ENCODE results near the gene TOM1L1.

TOM1L1 gene

DNA sequence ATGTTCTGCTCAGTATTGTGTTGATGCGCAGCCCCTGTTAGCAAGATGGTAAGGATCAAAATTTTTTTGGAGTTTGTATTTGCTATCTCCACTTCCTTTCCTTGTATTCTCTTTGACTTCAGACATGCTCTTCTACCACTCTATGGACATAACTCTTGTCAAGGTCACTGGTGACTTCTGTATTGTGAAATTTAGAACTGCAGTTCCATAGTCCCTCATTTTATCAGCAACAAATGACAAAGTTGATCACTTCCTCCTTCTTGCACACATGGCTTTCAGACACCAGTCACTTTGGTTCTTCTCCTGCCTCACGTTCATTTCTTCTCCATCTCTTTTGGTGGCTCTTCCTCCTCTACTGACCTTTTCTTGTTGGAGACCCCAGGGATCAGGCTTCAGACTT lies 46.7 kb downstream of the TOM1L1 start:
- H3K36me3 ChIP-seq (ENCODE audit: control insufficient read depth in 2 of 2, insufficient read depth in 1 of 2, low read length in 2 of 2) = peaks cover 22 to 56% of the 10 kb centered on the region in 2 experiments

GRCh38 chr17:54948380-54948779 lies 47.7 kb downstream of the TOM1L1 start:
- ChIA-PET POLR2A (no interaction called here), CTCF (no interaction called here)
- Histone ChIP-seq H3K4me1 (ENCODE audit: control insufficient read depth, insufficient read depth, low read length) (no peaks in the 10 kb centered on the region), H3K36me3 (ENCODE audit: control insufficient read depth in 2 of 2, insufficient read depth in 1 of 2, low read length in 2 of 2) (peaks cover 21 to 66% of the 10 kb centered on the region in 2 experiments), H3K27ac (ENCODE audit: extremely low read depth, low read depth, low read length) (no peak overlapping the region), H3K9me3 (ENCODE audit: control insufficient read depth, insufficient read depth, low read depth, low read length) (no peaks in the 10 kb centered on the region), H3K4me3 (ENCODE audit: low read depth, low read length) (no peak overlapping the region)
- TF ChIP-seq, protein P1, sequence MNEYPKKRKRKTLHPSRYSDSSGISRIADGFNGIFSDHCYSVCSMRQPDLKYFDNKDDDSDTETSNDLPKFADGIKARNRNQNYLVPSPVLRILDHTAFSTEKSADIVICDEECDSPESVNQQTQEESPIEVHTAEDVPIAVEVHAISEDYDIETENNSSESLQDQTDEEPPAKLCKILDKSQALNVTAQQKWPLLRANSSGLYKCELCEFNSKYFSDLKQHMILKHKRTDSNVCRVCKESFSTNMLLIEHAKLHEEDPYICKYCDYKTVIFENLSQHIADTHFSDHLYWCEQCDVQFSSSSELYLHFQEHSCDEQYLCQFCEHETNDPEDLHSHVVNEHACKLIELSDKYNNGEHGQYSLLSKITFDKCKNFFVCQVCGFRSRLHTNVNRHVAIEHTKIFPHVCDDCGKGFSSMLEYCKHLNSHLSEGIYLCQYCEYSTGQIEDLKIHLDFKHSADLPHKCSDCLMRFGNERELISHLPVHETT (tag by site-specific recombination; IDR thresholded peaks at IDR 0.05) = no peak
- no peak for TF ChIP-seq SCRT1 (tag by site-specific recombination; IDR thresholded peaks at IDR 0.05; ENCODE audit: borderline replicate concordance)
- no peak for TF ChIP-seq ZNF488 (tag by site-specific recombination; IDR thresholded peaks at IDR 0.05)
- no peak for TF ChIP-seq ZNF211 (tag by site-specific recombination; IDR thresholded peaks at IDR 0.05; ENCODE audit: low read depth)
- TF ChIP-seq ZNF155 (tag by site-specific recombination; IDR thresholded peaks at IDR 0.05) = no peak
- no peak for TF ChIP-seq ZNF391 (tag by site-specific recombination; IDR thresholded peaks at IDR 0.05; ENCODE audit: borderline replicate concordance, low read depth)
- TF ChIP-seq PRDM2 (tag by site-specific recombination; IDR thresholded peaks at IDR 0.05; ENCODE audit: borderline replicate concordance) = no peak
- no peak for TF ChIP-seq ZNF140 (tag by site-specific recombination; IDR thresholded peaks at IDR 0.05)
- no peak for TF ChIP-seq ZNF16 (tag by site-specific recombination; IDR thresholded peaks at IDR 0.05; ENCODE audit: low read depth)
- no peak for TF ChIP-seq ZNF426 (tag by site-specific recombination; IDR thresholded peaks at IDR 0.05)
- TF ChIP-seq ZNF184 (tag by site-specific recombination; IDR thresholded peaks at IDR 0.05) = no peak
- TF ChIP-seq, protein P2, sequence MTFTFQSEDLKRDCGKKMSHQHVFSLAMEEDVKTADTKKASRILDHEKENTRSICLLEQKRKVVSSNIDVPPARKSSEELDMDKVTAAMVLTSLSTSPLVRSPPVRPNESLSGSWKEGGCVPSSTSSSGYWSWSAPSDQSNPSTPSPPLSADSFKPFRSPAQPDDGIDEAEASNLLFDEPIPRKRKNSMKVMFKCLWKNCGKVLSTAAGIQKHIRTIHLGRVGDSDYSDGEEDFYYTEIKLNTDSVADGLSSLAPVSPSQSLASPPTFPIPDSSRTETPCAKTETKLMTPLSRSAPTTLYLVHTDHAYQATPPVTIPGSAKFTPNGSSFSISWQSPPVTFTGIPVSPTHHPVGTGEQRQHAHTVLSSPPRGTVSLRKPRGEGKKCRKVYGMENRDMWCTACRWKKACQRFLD (tag by site-specific recombination; IDR thresholded peaks at IDR 0.05) = no peak
- TF ChIP-seq, protein P3, sequence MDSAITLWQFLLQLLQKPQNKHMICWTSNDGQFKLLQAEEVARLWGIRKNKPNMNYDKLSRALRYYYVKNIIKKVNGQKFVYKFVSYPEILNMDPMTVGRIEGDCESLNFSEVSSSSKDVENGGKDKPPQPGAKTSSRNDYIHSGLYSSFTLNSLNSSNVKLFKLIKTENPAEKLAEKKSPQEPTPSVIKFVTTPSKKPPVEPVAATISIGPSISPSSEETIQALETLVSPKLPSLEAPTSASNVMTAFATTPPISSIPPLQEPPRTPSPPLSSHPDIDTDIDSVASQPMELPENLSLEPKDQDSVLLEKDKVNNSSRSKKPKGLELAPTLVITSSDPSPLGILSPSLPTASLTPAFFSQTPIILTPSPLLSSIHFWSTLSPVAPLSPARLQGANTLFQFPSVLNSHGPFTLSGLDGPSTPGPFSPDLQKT (IDR thresholded peaks at IDR 0.05; ENCODE audit: borderline replicate concordance, low read depth, low read length) = no peak
- TF ChIP-seq SCRT2 (tag by site-specific recombination; IDR thresholded peaks at IDR 0.05) = no peak
- no peak for TF ChIP-seq ZNF529 (tag by site-specific recombination; IDR thresholded peaks at IDR 0.05; ENCODE audit: insufficient replicate concordance)
- TF ChIP-seq, protein P4, sequence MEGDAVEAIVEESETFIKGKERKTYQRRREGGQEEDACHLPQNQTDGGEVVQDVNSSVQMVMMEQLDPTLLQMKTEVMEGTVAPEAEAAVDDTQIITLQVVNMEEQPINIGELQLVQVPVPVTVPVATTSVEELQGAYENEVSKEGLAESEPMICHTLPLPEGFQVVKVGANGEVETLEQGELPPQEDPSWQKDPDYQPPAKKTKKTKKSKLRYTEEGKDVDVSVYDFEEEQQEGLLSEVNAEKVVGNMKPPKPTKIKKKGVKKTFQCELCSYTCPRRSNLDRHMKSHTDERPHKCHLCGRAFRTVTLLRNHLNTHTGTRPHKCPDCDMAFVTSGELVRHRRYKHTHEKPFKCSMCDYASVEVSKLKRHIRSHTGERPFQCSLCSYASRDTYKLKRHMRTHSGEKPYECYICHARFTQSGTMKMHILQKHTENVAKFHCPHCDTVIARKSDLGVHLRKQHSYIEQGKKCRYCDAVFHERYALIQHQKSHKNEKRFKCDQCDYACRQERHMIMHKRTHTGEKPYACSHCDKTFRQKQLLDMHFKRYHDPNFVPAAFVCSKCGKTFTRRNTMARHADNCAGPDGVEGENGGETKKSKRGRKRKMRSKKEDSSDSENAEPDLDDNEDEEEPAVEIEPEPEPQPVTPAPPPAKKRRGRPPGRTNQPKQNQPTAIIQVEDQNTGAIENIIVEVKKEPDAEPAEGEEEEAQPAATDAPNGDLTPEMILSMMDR (tag by site-specific recombination; IDR thresholded peaks at IDR 0.05) = no peak
- TF ChIP-seq ZNF157 (tag by site-specific recombination; IDR thresholded peaks at IDR 0.05) = no peak
- no peak for TF ChIP-seq ZNF664 (tag by site-specific recombination; IDR thresholded peaks at IDR 0.05)
- no peak for TF ChIP-seq ZNF830 (tag by site-specific recombination; IDR thresholded peaks at IDR 0.05; ENCODE audit: low read depth)
- TF ChIP-seq ZNF791 (tag by site-specific recombination; IDR thresholded peaks at IDR 0.05) = no peak

More for the DNA sequence above, 46.7 kb downstream of the TOM1L1 start:
- Histone ChIP-seq H3K27ac (ENCODE audit: extremely low read depth, low read depth, low read length) (no peak overlapping the region), H3K4me1 (ENCODE audit: control insufficient read depth, insufficient read depth, low read length) (no peaks in the 10 kb centered on the region), H3K9me3 (ENCODE audit: control insufficient read depth, insufficient read depth, low read depth, low read length) (no peaks in the 10 kb centered on the region), H3K4me3 (ENCODE audit: low read depth, low read length) (no peak overlapping the region)
- TF ChIP-seq ZNF777 (tag by site-specific recombination; IDR thresholded peaks at IDR 0.05; ENCODE audit: borderline replicate concordance) = no peak
- TF ChIP-seq SALL2 (tag by site-specific recombination; IDR thresholded peaks at IDR 0.05; ENCODE audit: borderline replicate concordance) = no peak
- TF ChIP-seq ZNF202 (tag by site-specific recombination; IDR thresholded peaks at IDR 0.05; ENCODE audit: borderline replicate concordance) = no peak
- no peak for TF ChIP-seq ZNF214 (tag by site-specific recombination; IDR thresholded peaks at IDR 0.05; ENCODE audit: borderline replicate concordance)
- TF ChIP-seq ZNF341 (tag by site-specific recombination; IDR thresholded peaks at IDR 0.05; ENCODE audit: low read depth) = no peak
- TF ChIP-seq ZNF24 (tag by site-specific recombination; IDR thresholded peaks at IDR 0.05) = no peak
- TF ChIP-seq KLF7 (tag by site-specific recombination; IDR thresholded peaks at IDR 0.05; ENCODE audit: borderline replicate concordance) = no peak
- no peak for TF ChIP-seq ZNF624 (tag by site-specific recombination; IDR thresholded peaks at IDR 0.05)
- no peak for TF ChIP-seq ZNF529 (tag by site-specific recombination; IDR thresholded peaks at IDR 0.05; ENCODE audit: insufficient replicate concordance)
- no peak for TF ChIP-seq MEIS1 (CRISPR knock-in tag; IDR thresholded peaks at IDR 0.05; ENCODE audit: borderline replicate concordance)
- ChIA-PET CTCF (no interaction called here), POLR2A (no interaction called here)
